ENCODE data around the gene GID4. TPM values are rescaled to one million over a fixed set of nuclear protein-coding genes. Genes with fewer than 3 reads are reported as not detected.

GID4 gene
- total and polyA plus RNA-seq, 2 of the 4 experiments (the other 2 are of a cell fraction): 3.9 to 5.6 TPM

- Histone ChIP-seq H4K91ac (ENCODE audit: insufficient read depth, low read depth, low read length) (no peak overlapping the region), H3K4me3 (ENCODE audit: insufficient read depth, low read depth, low read length) (no peak overlapping the region), H4K20me1 (ENCODE audit: insufficient read depth, low read length) (no peaks in the 10 kb centered on the region), H2AFZ (replicated peaks; ENCODE audit: low read length, poor library complexity) (no peak overlapping the region), H3K36me3 (ENCODE audit: control insufficient read depth, insufficient read depth, low read length) (no peaks in the 10 kb centered on the region; the same call in 1 of the 2 replicates), H3K56ac (ENCODE audit: extremely low read depth, insufficient read depth, low read length) (no peak overlapping the region), H3K14ac (replicated peaks; ENCODE audit: low read depth, low read length) (no peak overlapping the region), H3K9ac (ENCODE audit: low read depth, low read length) (no peak overlapping the region), H3K9me3 (ENCODE audit: control insufficient read depth, insufficient read depth, low read length) (peaks cover 2% of the 10 kb centered on the region; the same call in 1 of the 2 replicates), H4K8ac (ENCODE audit: low read depth in 2 of 2, low read length in 2 of 2) (no peak overlapping the region), H2BK20ac (ENCODE audit: low read depth, low read length) (no peak overlapping the region), H3K4me2 (ENCODE audit: low read depth, low read length) (no peak overlapping the region), H3K23ac (ENCODE audit: low read depth, low read length) (no peak overlapping the region), H3K27me3 (ENCODE audit: control insufficient read depth, insufficient read depth, low read length) (no peaks in the 10 kb centered on the region), H2BK120ac (ENCODE audit: low read depth, low read length) (no peak overlapping the region), H4K5ac (ENCODE audit: low read depth, low read length) (no peak overlapping the region), H3K79me1 (ENCODE audit: low read depth in 1 of 2, low read length in 2 of 2) (no peaks in the 10 kb centered on the region; a peak in 1 of 4 replicates), H3K4me1 (ENCODE audit: control insufficient read depth, insufficient read depth, low read length) (peaks cover 10% of the 10 kb centered on the region), H3K27ac (ENCODE audit: insufficient read depth, low read length) (no peak overlapping the region), H2AK5ac (ENCODE audit: low read depth, low read length) (no peak overlapping the region), H3K9me1 (ENCODE audit: insufficient read depth, low read length) (peaks cover 26% of the 10 kb centered on the region), H2BK5ac (ENCODE audit: low read depth, low read length, poor library complexity, severe bottlenecking) (no peak overlapping the region), H2AK9ac (replicated peaks; ENCODE audit: low read depth, low read length, poor library complexity) (no peak overlapping the region), H3K4ac (ENCODE audit: low read depth, low read length) (no peak overlapping the region), H2BK15ac (ENCODE audit: low read depth, low read length) (no peak overlapping the region), H3K18ac (ENCODE audit: low read depth, low read length) (no peak overlapping the region)
- intact Hi-C loops (cut with micrococcal nuclease): no loop called here
- POLR2A ChIA-PET (ENCODE audit: unreplicated experiment): no interaction called here
- dilution Hi-C loops (cut with HindIII; ENCODE audit: low sequenced_read_pairs, unreplicated experiment): no loop called here
- no TSS peak for BruUV-seq (replicated peaks)
- TF ChIP-seq SMC3 (IDR thresholded peaks at IDR 0.05; ENCODE audit: low read depth, low read length) (no peak), RFX5 (IDR thresholded peaks at IDR 0.05; ENCODE audit: low read depth, low read length) (no peak), USF2 (IDR thresholded peaks at IDR 0.05; ENCODE audit: low read depth, low read length) (no peak), POLR2A (IDR thresholded peaks at IDR 0.05; ENCODE audit: low read depth, low read length) (no peak), CHD1 (IDR thresholded peaks at IDR 0.05; ENCODE audit: low read depth, low read length) (no peak), ELK1 (IDR thresholded peaks at IDR 0.05; ENCODE audit: borderline replicate concordance, low read depth, low read length) (no peak), MXI1 (IDR thresholded peaks at IDR 0.05; ENCODE audit: borderline replicate concordance, low read depth, low read length) (no peak), RAD21 (IDR thresholded peaks at IDR 0.05; ENCODE audit: low read length) (no peak), BHLHE40 (IDR thresholded peaks at IDR 0.05; ENCODE audit: low read depth, low read length) (no peak)
- WGBS, 2 experiments (ENCODE audit: extremely low coverage in 2 of 2, insufficient read length in 1 of 2): 83% methylated on average over 16 of the region's 31 CpGs; no CpG with 5 or more reads in 1 of the 2 experiments
- CTCF ChIA-PET: no interaction called here
- DNase-seq (no peak), ATAC-seq (ENCODE audit: low read depth) (no peak)
- in situ Hi-C loops (cut with MboI; ENCODE audit: low sequenced_read_pairs): no loop called here
These were observed 32.5 kb upstream of the GID4 start for GRCh38 chr17:18006495-18007239.

Data from IMR-90 (cell line).